ENCODE measurements around the gene PPP2R5D. TPM values are rescaled to one million over a fixed set of nuclear protein-coding genes. Genes with fewer than 3 reads are reported as not detected.

The PPP2R5D gene
- total and polyA plus RNA-seq, 2 donors from 2014 or later, result 21.8 to 22.6 TPM

DNA sequence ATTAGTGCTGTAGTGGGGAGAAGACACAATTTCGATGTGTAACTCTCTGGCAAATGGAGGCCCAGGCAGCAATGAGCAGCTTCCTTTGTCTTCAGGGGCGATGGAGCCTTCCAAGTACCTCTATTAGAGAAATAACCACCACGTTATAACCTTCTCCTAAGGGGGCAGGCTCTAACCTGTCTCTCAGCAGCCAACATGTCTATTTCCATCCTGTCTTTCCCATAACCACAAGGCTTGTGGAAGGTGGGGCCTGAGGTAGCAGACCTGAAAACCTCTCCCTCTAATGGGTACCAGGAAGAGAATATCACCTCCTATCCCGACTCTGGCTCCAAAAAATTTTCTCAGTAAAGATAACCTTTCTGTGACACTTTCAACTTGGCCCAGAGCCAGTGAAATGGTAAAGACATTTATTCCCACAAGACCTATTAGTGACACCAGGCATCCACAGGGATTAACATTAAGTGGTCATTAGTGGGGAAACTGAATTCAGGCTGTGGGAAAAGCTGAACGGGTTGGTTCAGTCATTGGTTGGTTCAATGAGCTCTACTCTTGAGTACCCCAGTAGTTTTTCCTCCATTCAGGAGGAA lies 9.4 kb upstream of the PPP2R5D start:
- Histone ChIP-seq H3K27me3 (ENCODE audit: control insufficient read depth, insufficient read depth, low read length) (no peaks in the 10 kb centered on the region), H3K9me3 (ENCODE audit: control insufficient read depth in 2 of 3, insufficient read depth in 1 of 3, low read length in 3 of 3) (no peaks in the 10 kb centered on the region), H3K27ac (ENCODE audit: low read depth in 2 of 2, low read length in 2 of 2) (no peak overlapping the region), H3K36me3 (ENCODE audit: control insufficient read depth in 2 of 3, insufficient read depth in 3 of 3, low read length in 3 of 3) (peaks cover 0 to 3% (median 0%) of the 10 kb centered on the region in 3 donors), H3K4me3 (ENCODE audit: low read length in 3 of 3) (no peak overlapping the region), H3K9ac (ENCODE audit: low read length in 3 of 3) (no peak overlapping the region), H3K4me1 (ENCODE audit: control insufficient read depth in 2 of 3, insufficient read depth in 2 of 3, low read depth in 1 of 3, low read length in 3 of 3) (peaks cover 0 to 13% (median 6%) of the 10 kb centered on the region in 3 donors)
- FAIRE-seq, result no peak
- intact Hi-C loops (cut with DNase I), result no loop called here
- TF ChIP-seq, protein P1, sequence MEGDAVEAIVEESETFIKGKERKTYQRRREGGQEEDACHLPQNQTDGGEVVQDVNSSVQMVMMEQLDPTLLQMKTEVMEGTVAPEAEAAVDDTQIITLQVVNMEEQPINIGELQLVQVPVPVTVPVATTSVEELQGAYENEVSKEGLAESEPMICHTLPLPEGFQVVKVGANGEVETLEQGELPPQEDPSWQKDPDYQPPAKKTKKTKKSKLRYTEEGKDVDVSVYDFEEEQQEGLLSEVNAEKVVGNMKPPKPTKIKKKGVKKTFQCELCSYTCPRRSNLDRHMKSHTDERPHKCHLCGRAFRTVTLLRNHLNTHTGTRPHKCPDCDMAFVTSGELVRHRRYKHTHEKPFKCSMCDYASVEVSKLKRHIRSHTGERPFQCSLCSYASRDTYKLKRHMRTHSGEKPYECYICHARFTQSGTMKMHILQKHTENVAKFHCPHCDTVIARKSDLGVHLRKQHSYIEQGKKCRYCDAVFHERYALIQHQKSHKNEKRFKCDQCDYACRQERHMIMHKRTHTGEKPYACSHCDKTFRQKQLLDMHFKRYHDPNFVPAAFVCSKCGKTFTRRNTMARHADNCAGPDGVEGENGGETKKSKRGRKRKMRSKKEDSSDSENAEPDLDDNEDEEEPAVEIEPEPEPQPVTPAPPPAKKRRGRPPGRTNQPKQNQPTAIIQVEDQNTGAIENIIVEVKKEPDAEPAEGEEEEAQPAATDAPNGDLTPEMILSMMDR (IDR thresholded peaks at IDR 0.05; ENCODE audit: borderline replicate concordance, extremely low read depth, insufficient read depth), result no peak
- no peak for DNase-seq

GRCh38 chr6:42978487-42978838 lies 5.9 kb upstream of the PPP2R5D start:
- no peaks in the 10 kb centered on the region for H3K9me3 ChIP-seq (ENCODE audit: control insufficient read depth in 2 of 3, insufficient read depth in 1 of 3, low read length in 3 of 3)
- DNase-seq (peak; percentile 11 to 82 (median 36)), FAIRE-seq (no peak)
- H3K36me3 ChIP-seq (ENCODE audit: control insufficient read depth in 2 of 3, insufficient read depth in 3 of 3, low read length in 3 of 3), result peaks cover 0 to 3% (median 0%) of the 10 kb centered on the region in 3 donors
- H3K4me1 ChIP-seq (ENCODE audit: control insufficient read depth in 2 of 3, insufficient read depth in 2 of 3, low read depth in 1 of 3, low read length in 3 of 3), result peaks cover 0 to 13% (median 6%) of the 10 kb centered on the region in 3 donors
- peak overlapping the region; percentile 10 to 95 (median 73) for H3K9ac ChIP-seq (ENCODE audit: low read length in 3 of 3)
- intact Hi-C loops (cut with DNase I), result no loop called here
- H3K4me3 ChIP-seq (ENCODE audit: low read length in 3 of 3), result peak overlapping the region; percentile 46 to 99 (median 97)
- TF ChIP-seq, protein P1 (IDR thresholded peaks at IDR 0.05; ENCODE audit: borderline replicate concordance, extremely low read depth, insufficient read depth), result no peak
- H3K27me3 ChIP-seq (ENCODE audit: control insufficient read depth, insufficient read depth, low read length), result no peaks in the 10 kb centered on the region
- peak overlapping the region; percentile 47 to 78 for H3K27ac ChIP-seq (ENCODE audit: low read depth in 2 of 2, low read length in 2 of 2)

GRCh38 chr6:42978839-42979522 lies 5.4 kb upstream of the PPP2R5D start, which contains the start of gene PEX6:
Gene PEX6, minus strand, starts transcription at chr6:42979181. Its CDS starts 31 bp downstream, at chr6:42979150.
- peak within 1 kb of the TSS; percentile 83 to 95 (median 94) for H3K9ac ChIP-seq (ENCODE audit: low read length in 3 of 3)
- H3K36me3 ChIP-seq (ENCODE audit: control insufficient read depth in 2 of 3, insufficient read depth in 3 of 3, low read length in 3 of 3), result no peaks in the 10 kb centered on the region
- DNase-seq (peak; percentile 87 to 98 (median 94)), FAIRE-seq (no peak)
- no peaks in the 10 kb centered on the region for H3K9me3 ChIP-seq (ENCODE audit: control insufficient read depth in 2 of 3, insufficient read depth in 1 of 3, low read length in 3 of 3)
- H3K4me1 ChIP-seq (ENCODE audit: control insufficient read depth in 2 of 3, insufficient read depth in 2 of 3, low read depth in 1 of 3, low read length in 3 of 3), result peaks cover 0 to 17% (median 6%) of the 10 kb centered on the region in 3 donors
- TF ChIP-seq, protein P1 (IDR thresholded peaks at IDR 0.05; ENCODE audit: borderline replicate concordance, extremely low read depth, insufficient read depth), result no peak
- H3K4me3 ChIP-seq (ENCODE audit: low read length in 3 of 3), result peak within 1 kb of the TSS; percentile 94 to 99 (median 97)
- H3K27ac ChIP-seq (ENCODE audit: low read depth in 2 of 2, low read length in 2 of 2), result peak within 1 kb of the TSS; percentile 76 to 78
- H3K27me3 ChIP-seq (ENCODE audit: control insufficient read depth, insufficient read depth, low read length), result no peaks in the 10 kb centered on the region
- intact Hi-C loops (cut with DNase I), result no loop called here
